GM23338 (cell line): Measurements from ENCODE around the gene TRIM31. TPM values are rescaled to one million over a fixed set of nuclear protein-coding genes. Genes with fewer than 3 reads are reported as not detected.

ENCODE experiments used
- ATAC-seq: fragments of 200-7000 bp; cut with Tn5 transposase; 3 replicates; pipeline ENCODE4 v1.9.1; 2020
- DNase-seq: peaks from one replicate; pipeline ENCODE4 v3.0.0-alpha.2; 2015; ENCODE audit warnings: low spot score
- H2AFZ ChIP-seq: fragments of 200-600 bp; sonication (generic); 2 replicates; pipeline ENCODE4 v1.8.0; 2016; ENCODE audit warnings: antibody characterized with exemption, mild to moderate bottlenecking, moderate library complexity
- H3F3A ChIP-seq: fragments of 200-600 bp; sonication (generic); replicated peaks from 2 replicates; pipeline ENCODE4 v1.8.0; 2017; ENCODE audit warnings: antibody characterized with exemption, mixed run types, low read depth
- H3K27ac ChIP-seq: fragments of 200-600 bp; sonication (generic); 2 replicates; pipeline ENCODE4 v1.6.1; 2016; ENCODE audit warnings: low read depth
- H3K27me3 ChIP-seq: fragments of 200-600 bp; sonication (generic); 2 replicates; pipeline ENCODE4 v1.8.0; 2016; ENCODE audit warnings: mild to moderate bottlenecking, mixed run types, moderate library complexity; ENCODE audit not compliant: insufficient read depth
- H3K36me3 ChIP-seq: fragments of 200-600 bp; sonication (generic); 2 replicates; pipeline ENCODE4 v1.8.0; 2016; ENCODE audit warnings: mild to moderate bottlenecking; ENCODE audit not compliant: insufficient read depth
- H3K4me1 ChIP-seq: fragments of 200-600 bp; sonication (generic); 2 replicates; pipeline ENCODE4 v1.8.0; 2016; ENCODE audit warnings: mild to moderate bottlenecking, moderate library complexity; ENCODE audit not compliant: insufficient read depth
- H3K4me2 ChIP-seq: fragments of 200-600 bp; sonication (generic); 2 replicates; pipeline ENCODE4 v1.7.1; 2017; ENCODE audit warnings: mixed run types
- H3K4me3 ChIP-seq: fragments of 200-600 bp; sonication (generic); 2 replicates; pipeline ENCODE4 v1.6.1; 2016; ENCODE audit warnings: mixed run types
- H3K79me2 ChIP-seq: fragments of 200-600 bp; sonication (generic); replicated peaks from 2 replicates; pipeline ENCODE4 v1.8.0; 2017; ENCODE audit warnings: mild to moderate bottlenecking; ENCODE audit not compliant: insufficient read depth
- H3K9me2 ChIP-seq: fragments of 200-600 bp; sonication (generic); 2 replicates; pipeline ENCODE4 v1.8.0; 2017; ENCODE audit not compliant: insufficient read depth
- H4K20me1 ChIP-seq: fragments of 200-600 bp; sonication (generic); replicated peaks from 2 replicates; pipeline ENCODE4 v1.8.0; 2017; ENCODE audit warnings: mild to moderate bottlenecking; ENCODE audit not compliant: insufficient read depth
- H3K27ac Mint-ChIP-seq: 2 replicates; pipeline ENCODE4 v1.8.0; 2020; ENCODE audit warnings: inconsistent platforms, mild to moderate bottlenecking, moderate library complexity, mixed read lengths
- H3K27me3 Mint-ChIP-seq: 3 replicates; pipeline ENCODE4 v1.8.0; 2022; ENCODE audit warnings: low read depth, mild to moderate bottlenecking, moderate library complexity, mixed read lengths, inconsistent platforms; ENCODE audit not compliant: insufficient read depth, poor library complexity
- H3K36me3 Mint-ChIP-seq: 3 replicates; pipeline ENCODE4 v1.8.0; 2021; ENCODE audit warnings: low read depth, mild to moderate bottlenecking, inconsistent platforms, moderate library complexity, mixed read lengths
- H3K4me1 Mint-ChIP-seq: 3 replicates; pipeline ENCODE4 v1.8.0; 2020; ENCODE audit warnings: mild to moderate bottlenecking, inconsistent platforms, mixed read lengths
- H3K4me3 Mint-ChIP-seq: 3 replicates; pipeline ENCODE4 v1.8.0; 2021; ENCODE audit warnings: moderate library complexity, mild to moderate bottlenecking, inconsistent platforms, mixed read lengths
- H3K9me3 Mint-ChIP-seq: 3 replicates; pipeline ENCODE4 v1.8.0; 2020; ENCODE audit warnings: moderate library complexity, mild to moderate bottlenecking, inconsistent platforms, mixed read lengths
- CREB1 ChIP-seq: fragments of 250-450 bp; sonication (Bioruptor Pico); IDR thresholded peaks from 2 replicates; pipeline ENCODE4 v1.5.0; 2020; ENCODE audit warnings: low read depth, mild to moderate bottlenecking, moderate library complexity
- EZH2 ChIP-seq: fragments of 200-600 bp; sonication (generic); IDR thresholded peaks from one replicate; pipeline ENCODE4 v1.8.0; 2017; ENCODE audit warnings: antibody characterized with exemption, mild to moderate bottlenecking, low read depth; ENCODE audit not compliant: unreplicated experiment
- EZH2phosphoT487 ChIP-seq: fragments of 200-600 bp; sonication (generic); IDR thresholded peaks from one replicate; pipeline ENCODE4 v1.8.1; 2018; ENCODE audit warnings: antibody characterized with exemption; ENCODE audit not compliant: unreplicated experiment
- JUNB ChIP-seq: IDR thresholded peaks from one replicate; pipeline ENCODE4 v1.6.1; 2016; ENCODE audit warnings: antibody characterized with exemption; ENCODE audit not compliant: unreplicated experiment
- NANOG ChIP-seq: IDR thresholded peaks from 2 replicates; pipeline ENCODE4 v1.6.1; 2016; ENCODE audit warnings: antibody characterized with exemption, borderline replicate concordance
- POLR2AphosphoS5 ChIP-seq: IDR thresholded peaks from 2 replicates; pipeline ENCODE4 v1.6.1; 2016; ENCODE audit warnings: antibody characterized with exemption, low read depth
- STAT1 ChIP-seq: IDR thresholded peaks from one replicate; pipeline ENCODE4 v1.6.1; 2016; ENCODE audit warnings: antibody characterized with exemption; ENCODE audit not compliant: unreplicated experiment
- ZNF114 ChIP-seq: fragments of 250-450 bp; sonication (Bioruptor Pico); IDR thresholded peaks from 2 replicates; pipeline ENCODE4 v1.5.0; 2020; ENCODE audit warnings: mild to moderate bottlenecking, moderate library complexity
- ZNF331 ChIP-seq: fragments of 250-450 bp; sonication (Bioruptor Pico); IDR thresholded peaks from 2 replicates; pipeline ENCODE4 v1.5.0; 2020; ENCODE audit warnings: low read depth, mild to moderate bottlenecking, moderate library complexity
- polyA plus RNA-seq: library from polyadenylated mRNA; unstranded; fragments of >200 nt; fragmentation: Nextera tagmentation; extraction: Ambion mirVana; gene quantifications from 2 replicates; pipeline ENCODE4 v1.2.1, GENCODE V29; 2016
- total RNA-seq: library from RNA; depleted of rRNA; stranded (reverse); fragments of >200 nt; shearing (Covaris generic); gene quantifications from 2 replicates; pipeline ENCODE4 v1.2.3, GENCODE V29; 2014
- TF ChIP-seq, protein P1 (sequence below): fragments of 250-450 bp; sonication (Bioruptor Pico); IDR thresholded peaks from 2 replicates; pipeline ENCODE4 v1.5.0; 2020; ENCODE audit warnings: mild to moderate bottlenecking, moderate library complexity
- TF ChIP-seq, protein P2 (sequence below), 2 experiments: fragments of 200-600 bp in 1 of 2; sonication (generic) in 1 of 2; conservative IDR thresholded peaks; 2 replicates each; pipeline versions ENCODE4 v1.5.1 to v1.6.1; 2016 to 2017; ENCODE audit warnings: antibody characterized with exemption in 2 of 2, low read depth in 2 of 2, mild to moderate bottlenecking in 2 of 2, moderate library complexity in 1 of 2
- TF ChIP-seq, protein P3 (sequence below): IDR thresholded peaks from one replicate; pipeline ENCODE4 v1.6.1; 2018; ENCODE audit warnings: antibody characterized with exemption; ENCODE audit not compliant: unreplicated experiment
- TF ChIP-seq, protein P4 (sequence below): IDR thresholded peaks from 2 replicates; pipeline ENCODE4 v1.6.1; 2016; ENCODE audit warnings: antibody characterized with exemption

TRIM31 gene
- total and polyA plus RNA-seq, 2 experiments from 2014 or later: 0.26 TPM; not detected in 1

GRCh38 chr6:30112402-30112994 is 392 bp downstream of the TRIM31 start:
- peaks cover 13% of the 10 kb centered on the region for H3K27me3 Mint-ChIP-seq
- no peak for TF ChIP-seq STAT1
- TF ChIP-seq EZH2: no peak
- no peak for TF ChIP-seq NANOG
- no peak for TF ChIP-seq POLR2AphosphoS5
- no peak for TF ChIP-seq JUNB
- TF ChIP-seq, protein P1, sequence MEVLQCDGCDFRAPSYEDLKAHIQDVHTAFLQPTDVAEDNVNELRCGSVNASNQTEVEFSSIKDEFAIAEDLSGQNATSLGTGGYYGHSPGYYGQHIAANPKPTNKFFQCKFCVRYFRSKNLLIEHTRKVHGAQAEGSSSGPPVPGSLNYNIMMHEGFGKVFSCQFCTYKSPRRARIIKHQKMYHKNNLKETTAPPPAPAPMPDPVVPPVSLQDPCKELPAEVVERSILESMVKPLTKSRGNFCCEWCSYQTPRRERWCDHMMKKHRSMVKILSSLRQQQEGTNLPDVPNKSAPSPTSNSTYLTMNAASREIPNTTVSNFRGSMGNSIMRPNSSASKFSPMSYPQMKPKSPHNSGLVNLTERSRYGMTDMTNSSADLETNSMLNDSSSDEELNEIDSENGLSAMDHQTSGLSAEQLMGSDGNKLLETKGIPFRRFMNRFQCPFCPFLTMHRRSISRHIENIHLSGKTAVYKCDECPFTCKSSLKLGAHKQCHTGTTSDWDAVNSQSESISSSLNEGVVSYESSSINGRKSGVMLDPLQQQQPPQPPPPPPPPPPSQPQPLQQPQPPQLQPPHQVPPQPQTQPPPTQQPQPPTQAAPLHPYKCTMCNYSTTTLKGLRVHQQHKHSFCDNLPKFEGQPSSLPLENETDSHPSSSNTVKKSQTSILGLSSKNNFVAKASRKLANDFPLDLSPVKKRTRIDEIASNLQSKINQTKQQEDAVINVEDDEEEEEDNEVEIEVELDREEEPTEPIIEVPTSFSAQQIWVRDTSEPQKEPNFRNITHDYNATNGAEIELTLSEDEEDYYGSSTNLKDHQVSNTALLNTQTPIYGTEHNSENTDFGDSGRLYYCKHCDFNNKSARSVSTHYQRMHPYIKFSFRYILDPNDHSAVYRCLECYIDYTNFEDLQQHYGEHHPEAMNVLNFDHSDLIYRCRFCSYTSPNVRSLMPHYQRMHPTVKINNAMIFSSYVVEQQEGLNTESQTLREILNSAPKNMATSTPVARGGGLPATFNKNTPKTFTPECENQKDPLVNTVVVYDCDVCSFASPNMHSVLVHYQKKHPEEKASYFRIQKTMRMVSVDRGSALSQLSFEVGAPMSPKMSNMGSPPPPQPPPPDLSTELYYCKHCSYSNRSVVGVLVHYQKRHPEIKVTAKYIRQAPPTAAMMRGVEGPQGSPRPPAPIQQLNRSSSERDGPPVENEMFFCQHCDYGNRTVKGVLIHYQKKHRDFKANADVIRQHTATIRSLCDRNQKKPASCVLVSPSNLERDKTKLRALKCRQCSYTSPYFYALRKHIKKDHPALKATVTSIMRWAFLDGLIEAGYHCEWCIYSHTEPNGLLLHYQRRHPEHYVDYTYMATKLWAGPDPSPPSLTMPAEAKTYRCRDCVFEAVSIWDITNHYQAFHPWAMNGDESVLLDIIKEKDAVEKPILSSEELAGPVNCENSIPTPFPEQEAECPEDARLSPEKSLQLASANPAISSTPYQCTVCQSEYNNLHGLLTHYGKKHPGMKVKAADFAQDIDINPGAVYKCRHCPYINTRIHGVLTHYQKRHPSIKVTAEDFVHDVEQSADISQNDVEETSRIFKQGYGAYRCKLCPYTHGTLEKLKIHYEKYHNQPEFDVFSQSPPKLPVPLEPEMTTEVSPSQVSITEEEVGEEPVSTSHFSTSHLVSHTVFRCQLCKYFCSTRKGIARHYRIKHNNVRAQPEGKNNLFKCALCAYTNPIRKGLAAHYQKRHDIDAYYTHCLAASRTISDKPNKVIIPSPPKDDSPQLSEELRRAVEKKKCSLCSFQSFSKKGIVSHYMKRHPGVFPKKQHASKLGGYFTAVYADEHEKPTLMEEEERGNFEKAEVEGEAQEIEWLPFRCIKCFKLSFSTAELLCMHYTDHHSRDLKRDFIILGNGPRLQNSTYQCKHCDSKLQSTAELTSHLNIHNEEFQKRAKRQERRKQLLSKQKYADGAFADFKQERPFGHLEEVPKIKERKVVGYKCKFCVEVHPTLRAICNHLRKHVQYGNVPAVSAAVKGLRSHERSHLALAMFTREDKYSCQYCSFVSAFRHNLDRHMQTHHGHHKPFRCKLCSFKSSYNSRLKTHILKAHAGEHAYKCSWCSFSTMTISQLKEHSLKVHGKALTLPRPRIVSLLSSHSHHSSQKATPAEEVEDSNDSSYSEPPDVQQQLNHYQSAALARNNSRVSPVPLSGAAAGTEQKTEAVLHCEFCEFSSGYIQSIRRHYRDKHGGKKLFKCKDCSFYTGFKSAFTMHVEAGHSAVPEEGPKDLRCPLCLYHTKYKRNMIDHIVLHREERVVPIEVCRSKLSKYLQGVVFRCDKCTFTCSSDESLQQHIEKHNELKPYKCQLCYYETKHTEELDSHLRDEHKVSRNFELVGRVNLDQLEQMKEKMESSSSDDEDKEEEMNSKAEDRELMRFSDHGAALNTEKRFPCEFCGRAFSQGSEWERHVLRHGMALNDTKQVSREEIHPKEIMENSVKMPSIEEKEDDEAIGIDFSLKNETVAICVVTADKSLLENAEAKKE (CRISPR knock-in tag): no peak
- no peak for TF ChIP-seq ZNF331 (CRISPR knock-in tag)
- TF ChIP-seq EZH2phosphoT487: no peak
- TF ChIP-seq, protein P2, sequence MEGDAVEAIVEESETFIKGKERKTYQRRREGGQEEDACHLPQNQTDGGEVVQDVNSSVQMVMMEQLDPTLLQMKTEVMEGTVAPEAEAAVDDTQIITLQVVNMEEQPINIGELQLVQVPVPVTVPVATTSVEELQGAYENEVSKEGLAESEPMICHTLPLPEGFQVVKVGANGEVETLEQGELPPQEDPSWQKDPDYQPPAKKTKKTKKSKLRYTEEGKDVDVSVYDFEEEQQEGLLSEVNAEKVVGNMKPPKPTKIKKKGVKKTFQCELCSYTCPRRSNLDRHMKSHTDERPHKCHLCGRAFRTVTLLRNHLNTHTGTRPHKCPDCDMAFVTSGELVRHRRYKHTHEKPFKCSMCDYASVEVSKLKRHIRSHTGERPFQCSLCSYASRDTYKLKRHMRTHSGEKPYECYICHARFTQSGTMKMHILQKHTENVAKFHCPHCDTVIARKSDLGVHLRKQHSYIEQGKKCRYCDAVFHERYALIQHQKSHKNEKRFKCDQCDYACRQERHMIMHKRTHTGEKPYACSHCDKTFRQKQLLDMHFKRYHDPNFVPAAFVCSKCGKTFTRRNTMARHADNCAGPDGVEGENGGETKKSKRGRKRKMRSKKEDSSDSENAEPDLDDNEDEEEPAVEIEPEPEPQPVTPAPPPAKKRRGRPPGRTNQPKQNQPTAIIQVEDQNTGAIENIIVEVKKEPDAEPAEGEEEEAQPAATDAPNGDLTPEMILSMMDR (conservative IDR thresholded peaks at IDR 0.05; ENCODE audit: low read depth in 2 of 2): no peak
- no peak for TF ChIP-seq ZNF114 (CRISPR knock-in tag)
- TF ChIP-seq, protein P3, sequence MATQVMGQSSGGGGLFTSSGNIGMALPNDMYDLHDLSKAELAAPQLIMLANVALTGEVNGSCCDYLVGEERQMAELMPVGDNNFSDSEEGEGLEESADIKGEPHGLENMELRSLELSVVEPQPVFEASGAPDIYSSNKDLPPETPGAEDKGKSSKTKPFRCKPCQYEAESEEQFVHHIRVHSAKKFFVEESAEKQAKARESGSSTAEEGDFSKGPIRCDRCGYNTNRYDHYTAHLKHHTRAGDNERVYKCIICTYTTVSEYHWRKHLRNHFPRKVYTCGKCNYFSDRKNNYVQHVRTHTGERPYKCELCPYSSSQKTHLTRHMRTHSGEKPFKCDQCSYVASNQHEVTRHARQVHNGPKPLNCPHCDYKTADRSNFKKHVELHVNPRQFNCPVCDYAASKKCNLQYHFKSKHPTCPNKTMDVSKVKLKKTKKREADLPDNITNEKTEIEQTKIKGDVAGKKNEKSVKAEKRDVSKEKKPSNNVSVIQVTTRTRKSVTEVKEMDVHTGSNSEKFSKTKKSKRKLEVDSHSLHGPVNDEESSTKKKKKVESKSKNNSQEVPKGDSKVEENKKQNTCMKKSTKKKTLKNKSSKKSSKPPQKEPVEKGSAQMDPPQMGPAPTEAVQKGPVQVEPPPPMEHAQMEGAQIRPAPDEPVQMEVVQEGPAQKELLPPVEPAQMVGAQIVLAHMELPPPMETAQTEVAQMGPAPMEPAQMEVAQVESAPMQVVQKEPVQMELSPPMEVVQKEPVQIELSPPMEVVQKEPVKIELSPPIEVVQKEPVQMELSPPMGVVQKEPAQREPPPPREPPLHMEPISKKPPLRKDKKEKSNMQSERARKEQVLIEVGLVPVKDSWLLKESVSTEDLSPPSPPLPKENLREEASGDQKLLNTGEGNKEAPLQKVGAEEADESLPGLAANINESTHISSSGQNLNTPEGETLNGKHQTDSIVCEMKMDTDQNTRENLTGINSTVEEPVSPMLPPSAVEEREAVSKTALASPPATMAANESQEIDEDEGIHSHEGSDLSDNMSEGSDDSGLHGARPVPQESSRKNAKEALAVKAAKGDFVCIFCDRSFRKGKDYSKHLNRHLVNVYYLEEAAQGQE: no peak
- TF ChIP-seq, protein P4, sequence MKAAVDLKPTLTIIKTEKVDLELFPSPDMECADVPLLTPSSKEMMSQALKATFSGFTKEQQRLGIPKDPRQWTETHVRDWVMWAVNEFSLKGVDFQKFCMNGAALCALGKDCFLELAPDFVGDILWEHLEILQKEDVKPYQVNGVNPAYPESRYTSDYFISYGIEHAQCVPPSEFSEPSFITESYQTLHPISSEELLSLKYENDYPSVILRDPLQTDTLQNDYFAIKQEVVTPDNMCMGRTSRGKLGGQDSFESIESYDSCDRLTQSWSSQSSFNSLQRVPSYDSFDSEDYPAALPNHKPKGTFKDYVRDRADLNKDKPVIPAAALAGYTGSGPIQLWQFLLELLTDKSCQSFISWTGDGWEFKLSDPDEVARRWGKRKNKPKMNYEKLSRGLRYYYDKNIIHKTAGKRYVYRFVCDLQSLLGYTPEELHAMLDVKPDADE: no peak
- TF ChIP-seq CREB1: no peak
- H3K36me3 Mint-ChIP-seq: no peaks in the 10 kb centered on the region
- H3K9me2 ChIP-seq: no peaks in the 10 kb centered on the region
- H3K4me3 ChIP-seq: no peak overlapping the region
- no peaks in the 10 kb centered on the region for H4K20me1 ChIP-seq
- H3F3A ChIP-seq: no peaks in the 10 kb centered on the region
- no peaks in the 10 kb centered on the region for H3K4me1 Mint-ChIP-seq
- ATAC-seq (no peak), DNase-seq (no peak)
- H3K36me3 ChIP-seq: no peaks in the 10 kb centered on the region
- no peak overlapping the region for H3K4me3 Mint-ChIP-seq
- no peak overlapping the region for H3K27ac Mint-ChIP-seq
- H3K4me1 ChIP-seq: no peaks in the 10 kb centered on the region
- H3K4me2 ChIP-seq: no peak overlapping the region
- H3K27ac ChIP-seq: no peak overlapping the region
- no peaks in the 10 kb centered on the region for H3K79me2 ChIP-seq
- H3K27me3 ChIP-seq: peaks cover 56% of the 10 kb centered on the region
- no peak overlapping the region for H2AFZ ChIP-seq
- no peaks in the 10 kb centered on the region for H3K9me3 Mint-ChIP-seq
